NCI-H446 treated with DMSO at 0.1 percent for 48 hours (cell line): Measurements from ENCODE around the gene FAF2.

Experiments
- DNase-seq: peaks from one replicate; lab custom pipeline; 2025; lab: John Stamatoyannopoulos, UW

Gene FAF2

GRCh38 chr5:176507911-176508310 is 59.7 kb downstream of the FAF2 start:
- no peak for DNase-seq

- DNase-seq, result no peak
Measured at GRCh38 chr5:176508603-176509002, 60.4 kb downstream of the FAF2 start.

GRCh38 chr5:176513788-176514187 is 65.6 kb downstream of the FAF2 start:
- DNase-seq, result no peak

- DNase-seq, result no peak
Measured at GRCh38 chr5:176514244-176514950, 66.2 kb downstream of the FAF2 start.

- DNase-seq, result no peak
Measured at GRCh38 chr5:176515396-176515795, 67.2 kb downstream of the FAF2 start.

GRCh38 chr5:176517053-176517661 is 69.0 kb downstream of the FAF2 start:
- no peak for DNase-seq

- DNase-seq, result no peak
Measured at GRCh38 chr5:176519810-176520720, 71.9 kb downstream of the FAF2 start.

GRCh38 chr5:176521286-176521685 is 73.1 kb downstream of the FAF2 start:
- no peak for DNase-seq

- DNase-seq, result no peak
Measured at GRCh38 chr5:176521699-176522263, 73.6 kb downstream of the FAF2 start.

GRCh38 chr5:176524138-176524537 is 76.0 kb downstream of the FAF2 start:
- no peak for DNase-seq

- no peak for DNase-seq
Measured at GRCh38 chr5:176524987-176525386, 76.8 kb downstream of the FAF2 start.

- no peak for DNase-seq
Measured at GRCh38 chr5:176525677-176526076, 77.5 kb downstream of the FAF2 start.

- no peak for DNase-seq
Measured at GRCh38 chr5:176526462-176526861, 78.3 kb downstream of the FAF2 start.

- no peak for DNase-seq
Measured at GRCh38 chr5:176527246-176528222, 79.3 kb downstream of the FAF2 start.

- no peak for DNase-seq
Measured at GRCh38 chr5:176528301-176528700, 80.1 kb downstream of the FAF2 start.

GRCh38 chr5:176528761-176529115 is 80.6 kb downstream of the FAF2 start:
- DNase-seq, result no peak

GRCh38 chr5:176529116-176529740 is 81.0 kb downstream of the FAF2 start:
- no peak for DNase-seq

- DNase-seq, result no peak
Measured at GRCh38 chr5:176529741-176530141, 81.6 kb downstream of the FAF2 start.

- DNase-seq, result no peak
Measured at GRCh38 chr5:176530393-176530982, 82.3 kb downstream of the FAF2 start.
